HepG2 (cell line): ENCODE measurements around the gene STUB1. TPM values are rescaled to one million over a fixed set of nuclear protein-coding genes. Genes with fewer than 3 reads are reported as not detected.

ENCODE experiments used
- ATAC-seq: fragments of 200-7000 bp; cut with Tn5 transposase; 3 replicates; pipeline ENCODE4 v1.9.1; 2020; ENCODE audit warnings: mild to moderate bottlenecking, moderate library complexity
- BruUV-seq: library from RNA; stranded (reverse); fragments of 400-500 nt; replicated peaks from 2 replicates; lab custom pipeline; 2021; lab: Mats Ljungman, UMichigan
- CTCF ChIA-PET: fragments of 300-600 bp; formaldehyde crosslinking; extraction: SDS; loops from one replicate; lab custom pipeline; 2021; ENCODE audit warnings: low total read pairs, inconsistent platforms, low intra/inter-chr PET ratio; lab: Yijun Ruan, JAX
- POLR2A ChIA-PET: fragments of 350-600 bp; sonication (Branson Sonifier 250); formaldehyde crosslinking; loops from one replicate; lab custom pipeline; 2020; ENCODE audit warnings: antibody characterized with exemption, inconsistent platforms; lab: Yijun Ruan, JAX
- DNase-seq: peaks from one replicate; pipeline ENCODE4 v3.0.0-alpha.2; 2015; ENCODE audit warnings: low spot score
- FAIRE-seq: peaks from 3 replicates; lab custom pipeline; 2011; peaks lifted over from hg19 to GRCh38; lab: Jason Lieb, UNC
- H2AFZ ChIP-seq: one replicate; pipeline ENCODE4 v1.6.1; 2011; ENCODE audit warnings: low read length, inconsistent platforms
- H3K27ac ChIP-seq: fragments of 300-600 bp; 3 replicates; pipeline ENCODE4 v1.8.0; 2011; ENCODE audit warnings: mixed run types, mild to moderate bottlenecking, mixed read lengths, low read length, inconsistent platforms; ENCODE audit not compliant: insufficient read depth; ENCODE audit errors: extremely low read length
- H3K27me3 ChIP-seq, 2 experiments: fragments of 200-600 bp in 1 of 2; 2 replicates in 1 of 2; 3 replicates in 1 of 2; pipeline versions ENCODE4 v1.6.0 to v1.8.0; 2011; ENCODE audit warnings: low read length in 2 of 2, mild to moderate bottlenecking in 2 of 2, moderate library complexity in 2 of 2, inconsistent platforms in 1 of 2; ENCODE audit not compliant: insufficient read depth in 2 of 2, control insufficient read depth in 1 of 2
- H3K36me3 ChIP-seq, 2 experiments: fragments of 200-600 bp in 1 of 2; replicated peaks in 1 of 2; 2 replicates in 1 of 2; 3 replicates in 1 of 2; pipeline versions ENCODE4 v1.5.1 to v1.8.0; 2011; ENCODE audit warnings: low read length in 2 of 2, inconsistent platforms in 1 of 2; ENCODE audit not compliant: insufficient read depth in 2 of 2, control insufficient read depth in 1 of 2
- H3K4me1 ChIP-seq: 2 replicates; pipeline ENCODE4 v1.5.1; 2012; ENCODE audit warnings: low read length, inconsistent platforms; ENCODE audit not compliant: insufficient read depth
- H3K4me2 ChIP-seq: 2 replicates; pipeline ENCODE4 v1.6.0; 2011; ENCODE audit warnings: low read depth, low read length, inconsistent platforms
- H3K4me3 ChIP-seq, 3 experiments: fragments of 200-600 bp in 1 of 3; sonication (generic), shearing (Covaris generic) in 1 of 3; replicated peaks in 1 of 3; 2 replicates each; pipeline ENCODE4 v1.5.1; 2011 to 2016; ENCODE audit warnings: low read length in 3 of 3, inconsistent platforms in 2 of 3, low read depth in 2 of 3, mild to moderate bottlenecking in 2 of 3, control low read depth in 1 of 3, mixed read lengths in 1 of 3; ENCODE audit not compliant: insufficient read depth in 1 of 3
- H3K79me2 ChIP-seq: one replicate; pipeline ENCODE4 v1.6.1; 2011; ENCODE audit warnings: low read length, inconsistent platforms; ENCODE audit not compliant: insufficient read depth
- H3K9ac ChIP-seq: 2 replicates; pipeline ENCODE4 v1.6.0; 2011; ENCODE audit warnings: mild to moderate bottlenecking, low read depth, low read length, inconsistent platforms; ENCODE audit not compliant: insufficient read depth
- H3K9me3 ChIP-seq: 2 replicates; pipeline ENCODE4 v1.5.1; 2012; ENCODE audit warnings: mild to moderate bottlenecking, low read length
- H4K20me1 ChIP-seq: 2 replicates; pipeline ENCODE4 v1.6.0; 2011; ENCODE audit warnings: inconsistent platforms, mild to moderate bottlenecking, low read length, moderate library complexity; ENCODE audit not compliant: insufficient read depth
- AGO2 ChIP-seq: fragments of 200-400 bp; formaldehyde crosslinking; optimal IDR thresholded peaks from 2 replicates; pipeline ENCODE3; 2017; ENCODE audit warnings: mild to moderate bottlenecking, low read depth, low read length, moderate library complexity
- ETV5 ChIP-seq: IDR thresholded peaks from 2 replicates; pipeline ENCODE4 v1.6.1; 2018; ENCODE audit warnings: missing biosample characterization, missing genetic modification reagents, inconsistent platforms, borderline replicate concordance
- HMG20B ChIP-seq: conservative IDR thresholded peaks from 2 replicates; pipeline ENCODE4 v1.6.1; 2016; ENCODE audit warnings: missing genetic modification reagents, missing compliant biosample characterization
- IRX3 ChIP-seq: sonication (generic); formaldehyde crosslinking; IDR thresholded peaks from 2 replicates; pipeline ENCODE4 v1.8.1; 2023; ENCODE audit warnings: mild to moderate bottlenecking, low read depth, missing genetic modification reagents, borderline replicate concordance
- KLF12 ChIP-seq: sonication (generic); formaldehyde crosslinking; IDR thresholded peaks from 2 replicates; pipeline ENCODE4 v1.4.0; 2020; ENCODE audit warnings: missing genetic modification reagents, borderline replicate concordance
- RBFOX2 ChIP-seq: fragments of 200-400 bp; formaldehyde crosslinking; IDR thresholded peaks from 2 replicates; pipeline ENCODE4 v1.6.1; 2017; ENCODE audit warnings: low read depth, mild to moderate bottlenecking, low read length
- RNF2 ChIP-seq: fragments of 450-650 bp; conservative IDR thresholded peaks from 2 replicates; pipeline ENCODE4 v1.6.1; 2016; ENCODE audit warnings: low read depth
- SKI ChIP-seq: fragments of 450-650 bp; IDR thresholded peaks from one replicate; pipeline ENCODE4 v1.6.1; 2018; ENCODE audit warnings: mild to moderate bottlenecking; ENCODE audit not compliant: partially characterized antibody
- TRIM24 ChIP-seq: sonication (generic); formaldehyde crosslinking; IDR thresholded peaks from 2 replicates; pipeline ENCODE4 v1.8.0; 2022; ENCODE audit warnings: mild to moderate bottlenecking, missing genetic modification reagents
- ZBTB20 ChIP-seq: sonication (generic); formaldehyde crosslinking; IDR thresholded peaks from 2 replicates; pipeline ENCODE4 v1.8.1; 2023; ENCODE audit warnings: missing genetic modification reagents, low read depth, mild to moderate bottlenecking, borderline replicate concordance
- ZNF124 ChIP-seq: sonication (generic); formaldehyde crosslinking; IDR thresholded peaks from 2 replicates; pipeline ENCODE4 v1.4.0; 2020; ENCODE audit warnings: missing genetic modification reagents
- WGBS: methylation state at CpG from one replicate; pipeline ENCODE4 v1.1.6; 2017; ENCODE audit warnings: low lambda C conversion rate; 5-methylcytosine and 5-hydroxymethylcytosine counted together
- in situ Hi-C: cut with HindIII; loops from 2 replicates; pipeline ENCODE4 v1.10.0; 2017; ENCODE audit warnings: low pct_unique_long_range_greater_than_20kb; ENCODE audit not compliant: extremely low pct_ligation_motif_present
- intact Hi-C: fragments of 100-400 bp; cut with micrococcal nuclease; formaldehyde crosslinking; loops from one replicate; pipeline ENCODE4 v1.10.0; 2022; ENCODE audit not compliant: unreplicated experiment
- polyA plus RNA-seq, 8 experiments: library from polyadenylated mRNA; depleted of rRNA in 3 of 8; stranded (reverse) in 7 of 8; unstranded in 1 of 8; fragments of >200 nt; fragmentation: Illumina TruSeq in 4 of 8; extraction: Trizol in 4 of 8; gene quantifications; 2 replicates each; pipeline versions ENCODE4 v1.2.1 to v1.2.3, GENCODE V29; 2011 to 2016; ENCODE audit warnings: low read depth in 4 of 8, missing spikeins in 1 of 8, mixed read lengths in 1 of 8; ENCODE audit not compliant: insufficient read depth in 1 of 8
- total RNA-seq, 5 experiments: library from RNA; depleted of rRNA; stranded (reverse); fragments of >200 nt; fragmentation: Illumina TruSeq; extraction: Trizol; gene quantifications; 2 replicates each; pipeline ENCODE4 v1.2.3, GENCODE V29; 2016; ENCODE audit warnings: low read depth in 1 of 5
- TF ChIP-seq, protein P1 (sequence below): IDR thresholded peaks from 2 replicates; pipeline ENCODE4 v1.6.1; 2016
- TF ChIP-seq, protein P2 (sequence below): sonication (generic); formaldehyde crosslinking; conservative IDR thresholded peaks from 2 replicates; pipeline ENCODE4 v1.4.0; 2020; ENCODE audit warnings: missing genetic modification reagents
- TF ChIP-seq, protein P3 (sequence below): sonication (generic); formaldehyde crosslinking; IDR thresholded peaks from 2 replicates; pipeline ENCODE4 v1.5.0; 2020; ENCODE audit warnings: missing genetic modification reagents, mild to moderate bottlenecking, borderline replicate concordance
- TF ChIP-seq, protein P4 (sequence below): sonication (generic); formaldehyde crosslinking; IDR thresholded peaks from 2 replicates; pipeline ENCODE4 v1.8.1; 2023; ENCODE audit warnings: mild to moderate bottlenecking, moderate library complexity, missing genetic modification reagents

STUB1 gene
- total and polyA plus RNA-seq, 2 of the 13 experiments (the other 11 are each of a cell fraction or from before 2014, with no cell fraction given): 52.9 to 78.2 TPM

DNA sequence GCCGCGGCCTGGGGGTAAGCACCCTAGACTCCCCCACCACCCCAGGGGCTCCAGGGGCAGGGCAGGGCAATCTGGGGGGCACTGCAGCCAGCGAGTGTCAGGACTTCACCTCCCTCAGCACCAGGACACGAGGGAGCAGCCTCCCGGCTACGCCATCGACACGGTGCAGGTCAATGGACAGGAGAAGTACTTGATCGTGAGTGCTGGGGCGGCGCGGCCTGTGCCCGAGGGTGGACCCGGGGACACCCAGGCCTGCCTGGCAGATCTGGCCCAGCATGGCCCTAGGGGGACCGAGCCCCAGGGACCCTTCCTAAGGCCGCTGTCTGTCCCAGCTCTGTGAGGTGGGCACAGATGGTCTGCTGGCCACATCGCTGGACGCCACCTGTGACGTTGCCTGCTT, 7.8 kb upstream of the STUB1 start:
- H2AFZ ChIP-seq: no peak overlapping the region
- ATAC-seq: no peak
- peaks cover 17% of the 10 kb centered on the region for H3K79me2 ChIP-seq
- H3K9ac ChIP-seq: no peak overlapping the region
- no peak for DNase-seq
- no peak overlapping the region for H3K27ac ChIP-seq
- ChIA-PET POLR2A (interaction anchor here (0.6 kb wide), 1 partner anchor 36 kb away, joined by 3 read pairs; the partner anchor contains the start of gene METTL26), CTCF (no interaction called here)
- H3K4me1 ChIP-seq: peaks cover 36% of the 10 kb centered on the region
- peaks cover 22 to 42% of the 10 kb centered on the region in 2 experiments; a peak in 4 of 5 replicates for H3K36me3 ChIP-seq
- H3K9me3 ChIP-seq: no peaks in the 10 kb centered on the region
- no TSS peak for BruUV-seq
- FAIRE-seq: no peak
- TF ChIP-seq, protein P1, sequence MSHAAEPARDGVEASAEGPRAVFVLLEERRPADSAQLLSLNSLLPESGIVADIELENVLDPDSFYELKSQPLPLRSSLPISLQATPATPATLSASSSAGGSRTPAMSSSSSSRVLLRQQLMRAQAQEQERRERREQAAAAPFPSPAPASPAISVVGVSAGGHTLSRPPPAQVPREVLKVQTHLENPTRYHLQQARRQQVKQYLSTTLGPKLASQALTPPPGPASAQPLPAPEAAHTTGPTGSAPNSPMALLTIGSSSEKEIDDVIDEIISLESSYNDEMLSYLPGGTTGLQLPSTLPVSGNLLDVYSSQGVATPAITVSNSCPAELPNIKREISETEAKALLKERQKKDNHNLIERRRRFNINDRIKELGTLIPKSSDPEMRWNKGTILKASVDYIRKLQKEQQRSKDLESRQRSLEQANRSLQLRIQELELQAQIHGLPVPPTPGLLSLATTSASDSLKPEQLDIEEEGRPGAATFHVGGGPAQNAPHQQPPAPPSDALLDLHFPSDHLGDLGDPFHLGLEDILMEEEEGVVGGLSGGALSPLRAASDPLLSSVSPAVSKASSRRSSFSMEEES (CRISPR knock-in tag): no peak
- TF ChIP-seq, protein P2, sequence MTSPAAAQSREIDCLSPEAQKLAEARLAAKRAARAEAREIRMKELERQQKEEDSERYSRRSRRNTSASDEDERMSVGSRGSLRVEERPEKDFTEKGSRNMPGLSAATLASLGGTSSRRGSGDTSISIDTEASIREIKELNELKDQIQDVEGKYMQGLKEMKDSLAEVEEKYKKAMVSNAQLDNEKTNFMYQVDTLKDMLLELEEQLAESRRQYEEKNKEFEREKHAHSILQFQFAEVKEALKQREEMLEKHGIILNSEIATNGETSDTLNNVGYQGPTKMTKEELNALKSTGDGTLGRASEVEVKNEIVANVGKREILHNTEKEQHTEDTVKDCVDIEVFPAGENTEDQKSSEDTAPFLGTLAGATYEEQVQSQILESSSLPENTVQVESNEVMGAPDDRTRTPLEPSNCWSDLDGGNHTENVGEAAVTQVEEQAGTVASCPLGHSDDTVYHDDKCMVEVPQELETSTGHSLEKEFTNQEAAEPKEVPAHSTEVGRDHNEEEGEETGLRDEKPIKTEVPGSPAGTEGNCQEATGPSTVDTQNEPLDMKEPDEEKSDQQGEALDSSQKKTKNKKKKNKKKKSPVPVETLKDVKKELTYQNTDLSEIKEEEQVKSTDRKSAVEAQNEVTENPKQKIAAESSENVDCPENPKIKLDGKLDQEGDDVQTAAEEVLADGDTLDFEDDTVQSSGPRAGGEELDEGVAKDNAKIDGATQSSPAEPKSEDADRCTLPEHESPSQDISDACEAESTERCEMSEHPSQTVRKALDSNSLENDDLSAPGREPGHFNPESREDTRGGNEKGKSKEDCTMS (CRISPR knock-in tag): no peak
- TF ChIP-seq SKI (no peak), IRX3 (no peak), ZBTB20 (CRISPR knock-in tag) (no peak), ETV5 (CRISPR knock-in tag) (no peak), RNF2 (no peak), ZNF124 (CRISPR knock-in tag) (no peak), RBFOX2 (peak; percentile 48; the same call in 1 of the 2 replicates), HMG20B (CRISPR knock-in tag) (no peak), KLF12 (CRISPR knock-in tag) (no peak), AGO2 (peak; percentile 19), TRIM24 (no peak)
- TF ChIP-seq, protein P3, sequence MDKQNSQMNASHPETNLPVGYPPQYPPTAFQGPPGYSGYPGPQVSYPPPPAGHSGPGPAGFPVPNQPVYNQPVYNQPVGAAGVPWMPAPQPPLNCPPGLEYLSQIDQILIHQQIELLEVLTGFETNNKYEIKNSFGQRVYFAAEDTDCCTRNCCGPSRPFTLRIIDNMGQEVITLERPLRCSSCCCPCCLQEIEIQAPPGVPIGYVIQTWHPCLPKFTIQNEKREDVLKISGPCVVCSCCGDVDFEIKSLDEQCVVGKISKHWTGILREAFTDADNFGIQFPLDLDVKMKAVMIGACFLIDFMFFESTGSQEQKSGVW (CRISPR knock-in tag): no peak
- TF ChIP-seq, protein P4, sequence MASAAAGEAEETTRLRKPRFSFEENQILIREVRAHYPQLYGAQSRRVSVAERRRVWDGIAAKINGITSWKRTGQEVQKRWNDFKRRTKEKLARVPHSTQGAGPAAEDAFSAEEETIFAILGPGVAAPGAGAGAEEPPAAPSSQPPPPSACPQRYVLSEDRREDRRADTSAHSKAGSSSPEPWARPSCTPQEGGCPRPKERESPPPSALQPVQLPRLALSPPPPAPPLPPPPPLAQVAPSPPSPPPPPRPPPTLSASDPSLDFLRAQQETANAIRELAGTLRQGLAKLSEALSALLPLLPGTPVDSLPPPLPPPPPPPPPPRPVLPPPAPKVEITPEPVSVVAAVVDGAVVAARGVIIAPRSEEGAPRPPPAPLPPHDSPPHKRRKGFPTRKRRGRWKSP (CRISPR knock-in tag): no peak
- intact Hi-C loops: no loop called here
- 92% methylated on average over 5 of the region's 19 CpGs for WGBS
- no peak overlapping the region for H3K4me3 ChIP-seq
- no peaks in the 10 kb centered on the region for H3K27me3 ChIP-seq
- no peak overlapping the region for H3K4me2 ChIP-seq
- in situ Hi-C loops: no loop called here
- no peaks in the 10 kb centered on the region for H4K20me1 ChIP-seq
